ENCODE measurements around the gene MAP2K6. TPM values are rescaled to one million over a fixed set of nuclear protein-coding genes. Genes with fewer than 3 reads are reported as not detected.

Gene MAP2K6
- total RNA-seq, 1 experiment from 2014 or later, result 43.0 TPM

DNA sequence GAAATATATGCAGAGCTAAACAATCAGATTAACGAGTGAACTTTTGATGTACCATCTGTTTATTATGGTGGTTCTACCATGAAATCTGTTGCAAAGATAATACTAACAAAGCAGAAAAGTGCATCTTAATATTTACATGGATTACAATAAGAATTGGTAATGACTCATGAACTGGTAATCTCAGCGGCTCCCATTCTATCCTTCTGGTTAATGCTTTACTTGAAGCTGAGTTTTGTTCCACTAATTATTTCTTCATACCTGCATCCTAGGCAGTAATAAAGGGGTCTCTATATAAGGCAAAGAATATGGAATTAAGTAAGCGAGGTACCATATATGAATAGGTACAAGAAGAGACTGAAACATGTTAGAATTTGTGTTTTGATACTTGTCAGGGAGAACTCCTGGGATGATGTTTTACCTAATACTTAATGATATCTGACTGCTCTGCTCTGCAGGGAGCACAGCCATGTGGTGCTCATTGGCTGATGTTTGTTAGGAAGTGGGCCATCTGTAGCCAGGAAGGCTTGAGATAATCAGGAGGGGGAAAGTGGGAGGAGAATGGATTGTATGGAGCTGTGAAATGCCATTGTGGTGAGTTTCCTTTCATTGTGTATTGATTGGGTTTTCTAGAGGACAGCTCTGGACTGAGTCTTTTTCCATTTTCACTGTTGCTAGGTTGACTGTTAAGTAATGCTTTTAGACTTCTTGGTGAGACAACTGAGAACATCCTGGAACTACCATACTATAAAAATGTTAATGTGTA lies 52.6 kb downstream of the MAP2K6 start (continued):
- no peak for TF ChIP-seq ELF4 (CRISPR knock-in tag; IDR thresholded peaks at IDR 0.05; ENCODE audit: low read depth)

DNA sequence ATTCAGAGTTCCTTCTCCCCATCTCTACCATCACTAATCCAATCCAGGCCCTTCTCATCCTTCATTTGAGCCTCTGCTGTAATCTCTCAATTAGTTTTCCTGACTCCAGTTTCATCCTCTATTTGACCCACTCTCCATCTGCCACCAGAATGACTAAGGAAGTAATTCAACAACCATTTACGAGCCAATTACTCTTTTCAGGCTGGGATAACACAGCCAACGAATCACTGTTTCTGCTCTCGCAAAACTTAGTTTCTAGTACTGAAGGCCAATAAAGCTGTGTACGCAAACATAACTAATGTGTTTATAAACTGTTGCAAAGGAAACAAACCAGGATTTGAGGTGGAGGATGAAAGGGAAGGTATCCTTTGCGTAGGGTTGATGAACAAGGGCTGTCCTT lies 53.7 kb downstream of the MAP2K6 start:
- ATAC-seq (no peak), DNase-seq (ENCODE audit: low spot score) (no peak)
- H3K4me1 Mint-ChIP-seq, result peaks cover 39% of the 10 kb centered on the region
- H3K27ac Mint-ChIP-seq, result peak overlapping the region; percentile 78
- CTCF ChIA-PET, result no interaction called here
- peaks cover 11% of the 10 kb centered on the region for H3K9me3 Mint-ChIP-seq
- POLR2A ChIA-PET, result no interaction called here
- no peaks in the 10 kb centered on the region for H3K27me3 Mint-ChIP-seq (ENCODE audit: low read depth)
- peaks cover 8% of the 10 kb centered on the region for H3K36me3 Mint-ChIP-seq
- TF ChIP-seq GRHL2 (CRISPR knock-in tag; IDR thresholded peaks at IDR 0.05; ENCODE audit: insufficient replicate concordance, severe bottlenecking) (no peak), SP1 (CRISPR knock-in tag; conservative IDR thresholded peaks at IDR 0.05) (no peak), CREM (CRISPR knock-in tag; IDR thresholded peaks at IDR 0.05) (no peak), ZNF423 (CRISPR knock-in tag; IDR thresholded peaks at IDR 0.05) (no peak), ESRRA (CRISPR knock-in tag; IDR thresholded peaks at IDR 0.05; ENCODE audit: borderline replicate concordance) (no peak)
- TF ChIP-seq, protein P1, sequence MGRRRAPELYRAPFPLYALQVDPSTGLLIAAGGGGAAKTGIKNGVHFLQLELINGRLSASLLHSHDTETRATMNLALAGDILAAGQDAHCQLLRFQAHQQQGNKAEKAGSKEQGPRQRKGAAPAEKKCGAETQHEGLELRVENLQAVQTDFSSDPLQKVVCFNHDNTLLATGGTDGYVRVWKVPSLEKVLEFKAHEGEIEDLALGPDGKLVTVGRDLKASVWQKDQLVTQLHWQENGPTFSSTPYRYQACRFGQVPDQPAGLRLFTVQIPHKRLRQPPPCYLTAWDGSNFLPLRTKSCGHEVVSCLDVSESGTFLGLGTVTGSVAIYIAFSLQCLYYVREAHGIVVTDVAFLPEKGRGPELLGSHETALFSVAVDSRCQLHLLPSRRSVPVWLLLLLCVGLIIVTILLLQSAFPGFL (CRISPR knock-in tag; IDR thresholded peaks at IDR 0.05; ENCODE audit: borderline replicate concordance), result no peak
- no peak overlapping the region for H3K4me3 Mint-ChIP-seq

DNA sequence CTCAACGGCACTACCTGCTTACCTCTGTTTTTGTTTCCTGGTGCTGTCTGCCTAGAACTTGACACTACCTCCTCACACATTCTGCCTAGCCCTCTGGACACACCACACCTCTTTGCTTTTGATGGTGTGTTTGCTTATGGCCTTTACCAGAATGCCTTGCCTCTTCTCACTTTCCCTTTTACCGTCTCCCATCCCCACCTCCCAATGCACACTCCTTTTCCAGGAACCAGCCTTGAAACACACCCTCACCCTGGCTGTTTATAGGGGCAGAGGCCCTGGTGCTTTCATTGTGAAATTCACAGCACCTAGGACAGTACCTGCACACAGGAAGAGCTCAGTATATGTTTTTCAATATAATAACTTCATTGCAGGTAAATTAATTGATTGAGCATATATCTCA lies 56.2 kb downstream of the MAP2K6 start:
- TF ChIP-seq, protein P2, sequence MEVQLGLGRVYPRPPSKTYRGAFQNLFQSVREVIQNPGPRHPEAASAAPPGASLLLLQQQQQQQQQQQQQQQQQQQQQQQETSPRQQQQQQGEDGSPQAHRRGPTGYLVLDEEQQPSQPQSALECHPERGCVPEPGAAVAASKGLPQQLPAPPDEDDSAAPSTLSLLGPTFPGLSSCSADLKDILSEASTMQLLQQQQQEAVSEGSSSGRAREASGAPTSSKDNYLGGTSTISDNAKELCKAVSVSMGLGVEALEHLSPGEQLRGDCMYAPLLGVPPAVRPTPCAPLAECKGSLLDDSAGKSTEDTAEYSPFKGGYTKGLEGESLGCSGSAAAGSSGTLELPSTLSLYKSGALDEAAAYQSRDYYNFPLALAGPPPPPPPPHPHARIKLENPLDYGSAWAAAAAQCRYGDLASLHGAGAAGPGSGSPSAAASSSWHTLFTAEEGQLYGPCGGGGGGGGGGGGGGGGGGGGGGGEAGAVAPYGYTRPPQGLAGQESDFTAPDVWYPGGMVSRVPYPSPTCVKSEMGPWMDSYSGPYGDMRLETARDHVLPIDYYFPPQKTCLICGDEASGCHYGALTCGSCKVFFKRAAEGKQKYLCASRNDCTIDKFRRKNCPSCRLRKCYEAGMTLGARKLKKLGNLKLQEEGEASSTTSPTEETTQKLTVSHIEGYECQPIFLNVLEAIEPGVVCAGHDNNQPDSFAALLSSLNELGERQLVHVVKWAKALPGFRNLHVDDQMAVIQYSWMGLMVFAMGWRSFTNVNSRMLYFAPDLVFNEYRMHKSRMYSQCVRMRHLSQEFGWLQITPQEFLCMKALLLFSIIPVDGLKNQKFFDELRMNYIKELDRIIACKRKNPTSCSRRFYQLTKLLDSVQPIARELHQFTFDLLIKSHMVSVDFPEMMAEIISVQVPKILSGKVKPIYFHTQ (CRISPR knock-in tag; IDR thresholded peaks at IDR 0.05), result no peak
- TF ChIP-seq CBFB (CRISPR knock-in tag; IDR thresholded peaks at IDR 0.05; ENCODE audit: low read depth) (no peak), HMGA2 (CRISPR knock-in tag; IDR thresholded peaks at IDR 0.05) (no peak), JAZF1 (CRISPR knock-in tag; IDR thresholded peaks at IDR 0.05) (no peak), GRHL2 (CRISPR knock-in tag; IDR thresholded peaks at IDR 0.05; ENCODE audit: insufficient replicate concordance, severe bottlenecking) (no peak)
- ChIA-PET POLR2A (no interaction called here), CTCF (no interaction called here)
- ATAC-seq, result no peak
- Mint-ChIP-seq H3K4me3 (no peak overlapping the region), H3K27ac (no peak overlapping the region), H3K27me3 (ENCODE audit: low read depth) (no peaks in the 10 kb centered on the region), H3K4me1 (peaks cover 46% of the 10 kb centered on the region), H3K9me3 (peaks cover 11% of the 10 kb centered on the region), H3K36me3 (peaks cover 8% of the 10 kb centered on the region)
- DNase-seq (ENCODE audit: low spot score), result no peak

DNA sequence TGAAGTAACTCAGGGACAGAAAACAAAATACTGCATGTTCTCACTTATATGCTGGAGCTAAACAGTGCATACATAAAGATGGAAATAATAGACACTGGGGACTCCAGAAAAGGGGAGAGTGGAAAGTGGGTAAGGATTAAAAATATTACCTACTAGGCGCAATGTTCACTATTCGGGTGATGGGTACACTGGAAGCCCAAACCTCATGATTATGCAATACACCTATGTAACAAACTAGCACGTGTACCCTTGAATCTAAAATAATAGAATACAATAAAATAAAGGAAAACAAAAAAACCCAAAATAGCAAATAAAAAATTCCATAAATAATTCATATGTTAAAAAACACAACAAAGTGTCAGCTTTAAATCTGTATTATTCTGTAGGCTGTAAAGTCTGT lies 56.9 kb downstream of the MAP2K6 start:
- no peaks in the 10 kb centered on the region for H3K27me3 Mint-ChIP-seq (ENCODE audit: low read depth)
- H3K9me3 Mint-ChIP-seq, result peaks cover 11% of the 10 kb centered on the region
- POLR2A ChIA-PET, result no interaction called here

More for the DNA sequence above, 56.9 kb downstream of the MAP2K6 start:
- ATAC-seq (no peak), DNase-seq (ENCODE audit: low spot score) (no peak)
- peaks cover 39% of the 10 kb centered on the region for H3K4me1 Mint-ChIP-seq
- CTCF ChIA-PET, result interaction anchor here (0.6 to 1.0 kb wide), 2 partner anchors 10 to 31 kb away, joined by 3 read pairs; no protein-coding TSS in a partner anchor
- H3K4me3 Mint-ChIP-seq, result no peak overlapping the region
- H3K27ac Mint-ChIP-seq, result no peak overlapping the region
- TF ChIP-seq FOXP1 (CRISPR knock-in tag; IDR thresholded peaks at IDR 0.05; ENCODE audit: borderline replicate concordance), result no peak
- peaks cover 8% of the 10 kb centered on the region for H3K36me3 Mint-ChIP-seq
